Measurements from ENCODE around the gene PITPNB.

Gene PITPNB

GRCh38 chr22:27948569-27948968, 29.5 kb upstream of the PITPNB start:
- Histone ChIP-seq H3K9me3 (ENCODE audit: control insufficient read depth, low read length) (no peaks in the 10 kb centered on the region), H3K4me1 (ENCODE audit: control insufficient read depth, insufficient read depth, low read length) (no peaks in the 10 kb centered on the region), H3K27me3 (ENCODE audit: control insufficient read depth, insufficient read depth, low read length, poor library complexity, severe bottlenecking) (no peaks in the 10 kb centered on the region), H3K36me3 (ENCODE audit: control insufficient read depth, insufficient read depth, low read length) (no peaks in the 10 kb centered on the region), H3K4me3 (ENCODE audit: insufficient read depth, low read depth, low read length) (no peak overlapping the region), H3K27ac (ENCODE audit: insufficient read depth, low read depth, low read length, poor library complexity, severe bottlenecking) (no peak overlapping the region)
- 89 to 94% methylated on average over 2 of the region's 2 CpGs for WGBS, 2 experiments

GRCh38 chr22:27947448-27947847, 28.4 kb upstream of the PITPNB start:
- Histone ChIP-seq H3K27ac (ENCODE audit: insufficient read depth, low read depth, low read length, poor library complexity, severe bottlenecking) (no peak overlapping the region), H3K9me3 (ENCODE audit: control insufficient read depth, low read length) (no peaks in the 10 kb centered on the region), H3K27me3 (ENCODE audit: control insufficient read depth, insufficient read depth, low read length, poor library complexity, severe bottlenecking) (no peaks in the 10 kb centered on the region), H3K36me3 (ENCODE audit: control insufficient read depth, insufficient read depth, low read length) (no peaks in the 10 kb centered on the region), H3K4me3 (ENCODE audit: insufficient read depth, low read depth, low read length) (no peak overlapping the region), H3K4me1 (ENCODE audit: control insufficient read depth, insufficient read depth, low read length) (no peaks in the 10 kb centered on the region)
- 91 to 97% methylated on average over 4 of the region's 4 CpGs for WGBS, 2 experiments

GRCh38 chr22:27941143-27941542, 22.1 kb upstream of the PITPNB start:
- no peaks in the 10 kb centered on the region for H3K27me3 ChIP-seq (ENCODE audit: control insufficient read depth, insufficient read depth, low read length, poor library complexity, severe bottlenecking)
- no peak overlapping the region for H3K4me3 ChIP-seq (ENCODE audit: insufficient read depth, low read depth, low read length)
- no peak overlapping the region for H3K27ac ChIP-seq (ENCODE audit: insufficient read depth, low read depth, low read length, poor library complexity, severe bottlenecking)
- H3K36me3 ChIP-seq (ENCODE audit: control insufficient read depth, insufficient read depth, low read length), result no peaks in the 10 kb centered on the region
- H3K4me1 ChIP-seq (ENCODE audit: control insufficient read depth, insufficient read depth, low read length), result no peaks in the 10 kb centered on the region
- no peaks in the 10 kb centered on the region for H3K9me3 ChIP-seq (ENCODE audit: control insufficient read depth, low read length)

GRCh38 chr22:27937453-27937852, 18.4 kb upstream of the PITPNB start:
- no peaks in the 10 kb centered on the region for H3K9me3 ChIP-seq (ENCODE audit: control insufficient read depth, low read length)
- H3K27me3 ChIP-seq (ENCODE audit: control insufficient read depth, insufficient read depth, low read length, poor library complexity, severe bottlenecking), result no peaks in the 10 kb centered on the region
- H3K27ac ChIP-seq (ENCODE audit: insufficient read depth, low read depth, low read length, poor library complexity, severe bottlenecking), result no peak overlapping the region
- no peak overlapping the region for H3K4me3 ChIP-seq (ENCODE audit: insufficient read depth, low read depth, low read length)
- H3K4me1 ChIP-seq (ENCODE audit: control insufficient read depth, insufficient read depth, low read length), result no peaks in the 10 kb centered on the region
- WGBS, 2 experiments, result 91 to 97% methylated on average over 2 of the region's 2 CpGs
- no peaks in the 10 kb centered on the region for H3K36me3 ChIP-seq (ENCODE audit: control insufficient read depth, insufficient read depth, low read length)

- no peaks in the 10 kb centered on the region for H3K27me3 ChIP-seq (ENCODE audit: control insufficient read depth, insufficient read depth, low read length, poor library complexity, severe bottlenecking)
- 83 to 89% methylated on average over 1 of the region's 1 CpG for WGBS, 2 experiments
Observed at GRCh38 chr22:27935897-27936296, 16.8 kb upstream of the PITPNB start.

GRCh38 chr22:27934069-27934468, 15.0 kb upstream of the PITPNB start:
- Histone ChIP-seq H3K27me3 (ENCODE audit: control insufficient read depth, insufficient read depth, low read length, poor library complexity, severe bottlenecking) (no peaks in the 10 kb centered on the region), H3K9me3 (ENCODE audit: control insufficient read depth, low read length) (no peaks in the 10 kb centered on the region), H3K36me3 (ENCODE audit: control insufficient read depth, insufficient read depth, low read length) (no peaks in the 10 kb centered on the region), H3K27ac (ENCODE audit: insufficient read depth, low read depth, low read length, poor library complexity, severe bottlenecking) (no peak overlapping the region), H3K4me3 (ENCODE audit: insufficient read depth, low read depth, low read length) (no peak overlapping the region), H3K4me1 (ENCODE audit: control insufficient read depth, insufficient read depth, low read length) (peaks cover 5% of the 10 kb centered on the region)
- WGBS, 2 experiments, result 81 to 98% methylated on average over 5 of the region's 5 CpGs

More at GRCh38 chr22:27935897-27936296, 16.8 kb upstream of the PITPNB start:
- H3K27ac ChIP-seq (ENCODE audit: insufficient read depth, low read depth, low read length, poor library complexity, severe bottlenecking), result no peak overlapping the region
- no peaks in the 10 kb centered on the region for H3K9me3 ChIP-seq (ENCODE audit: control insufficient read depth, low read length)
- H3K36me3 ChIP-seq (ENCODE audit: control insufficient read depth, insufficient read depth, low read length), result no peaks in the 10 kb centered on the region
- no peaks in the 10 kb centered on the region for H3K4me1 ChIP-seq (ENCODE audit: control insufficient read depth, insufficient read depth, low read length)
- H3K4me3 ChIP-seq (ENCODE audit: insufficient read depth, low read depth, low read length), result no peak overlapping the region

- WGBS, 2 experiments, result 90% methylated on average over 9 of the region's 9 CpGs
- H3K36me3 ChIP-seq (ENCODE audit: control insufficient read depth, insufficient read depth, low read length), result no peaks in the 10 kb centered on the region
- H3K4me1 ChIP-seq (ENCODE audit: control insufficient read depth, insufficient read depth, low read length), result peaks cover 5% of the 10 kb centered on the region
- no peak overlapping the region for H3K27ac ChIP-seq (ENCODE audit: insufficient read depth, low read depth, low read length, poor library complexity, severe bottlenecking)
- no peaks in the 10 kb centered on the region for H3K27me3 ChIP-seq (ENCODE audit: control insufficient read depth, insufficient read depth, low read length, poor library complexity, severe bottlenecking)
- H3K4me3 ChIP-seq (ENCODE audit: insufficient read depth, low read depth, low read length), result no peak overlapping the region
- H3K9me3 ChIP-seq (ENCODE audit: control insufficient read depth, low read length), result no peaks in the 10 kb centered on the region
Observed at GRCh38 chr22:27933186-27933983, 14.3 kb upstream of the PITPNB start.

GRCh38 chr22:27930331-27931060, 11.4 kb upstream of the PITPNB start:
- Histone ChIP-seq H3K4me1 (ENCODE audit: control insufficient read depth, insufficient read depth, low read length) (peaks cover 5% of the 10 kb centered on the region), H3K27ac (ENCODE audit: insufficient read depth, low read depth, low read length, poor library complexity, severe bottlenecking) (no peak overlapping the region), H3K36me3 (ENCODE audit: control insufficient read depth, insufficient read depth, low read length) (no peaks in the 10 kb centered on the region), H3K9me3 (ENCODE audit: control insufficient read depth, low read length) (no peaks in the 10 kb centered on the region), H3K4me3 (ENCODE audit: insufficient read depth, low read depth, low read length) (no peak overlapping the region), H3K27me3 (ENCODE audit: control insufficient read depth, insufficient read depth, low read length, poor library complexity, severe bottlenecking) (no peaks in the 10 kb centered on the region)
- WGBS, 2 experiments, result 76 to 77% methylated on average over 3 of the region's 3 CpGs

- no peaks in the 10 kb centered on the region for H3K27me3 ChIP-seq (ENCODE audit: control insufficient read depth, insufficient read depth, low read length, poor library complexity, severe bottlenecking)
- peaks cover 5% of the 10 kb centered on the region for H3K4me1 ChIP-seq (ENCODE audit: control insufficient read depth, insufficient read depth, low read length)
- whole genome bisulfite sequencing, 2 experiments, result 45% methylated on average over 1 of the region's 1 CpG; no CpG with 5 or more reads in 1 of the 2 experiments
- no peak overlapping the region for H3K27ac ChIP-seq (ENCODE audit: insufficient read depth, low read depth, low read length, poor library complexity, severe bottlenecking)
- H3K9me3 ChIP-seq (ENCODE audit: control insufficient read depth, low read length), result no peaks in the 10 kb centered on the region
- no peaks in the 10 kb centered on the region for H3K36me3 ChIP-seq (ENCODE audit: control insufficient read depth, insufficient read depth, low read length)
- no peak overlapping the region for H3K4me3 ChIP-seq (ENCODE audit: insufficient read depth, low read depth, low read length)
Observed at GRCh38 chr22:27927608-27928007, 8.6 kb upstream of the PITPNB start.

- peaks cover 4% of the 10 kb centered on the region for H3K36me3 ChIP-seq (ENCODE audit: control insufficient read depth, insufficient read depth, low read length)
- no peak overlapping the region for H3K4me3 ChIP-seq (ENCODE audit: insufficient read depth, low read depth, low read length)
- H3K4me1 ChIP-seq (ENCODE audit: control insufficient read depth, insufficient read depth, low read length), result peaks cover 10% of the 10 kb centered on the region
- 93 to 98% methylated on average over 1 of the region's 1 CpG for WGBS, 2 experiments
- no peak overlapping the region for H3K27ac ChIP-seq (ENCODE audit: insufficient read depth, low read depth, low read length, poor library complexity, severe bottlenecking)
- H3K9me3 ChIP-seq (ENCODE audit: control insufficient read depth, low read length), result no peaks in the 10 kb centered on the region
- no peaks in the 10 kb centered on the region for H3K27me3 ChIP-seq (ENCODE audit: control insufficient read depth, insufficient read depth, low read length, poor library complexity, severe bottlenecking)
Observed at GRCh38 chr22:27925331-27925730, 6.3 kb upstream of the PITPNB start.

Measured in ectodermal cell (in vitro differentiated cells).